Activated CD4-positive, alpha-beta memory T cell treated with anti-CD3 and anti-CD28 coated beads for 36 hours (primary cell): Measurements from ENCODE around the gene DLGAP4. TPM values are rescaled to one million over a fixed set of nuclear protein-coding genes. Genes with fewer than 3 reads are reported as not detected.

Experiments used
- CTCF ChIA-PET: fragments of 350-600 bp; sonication (Branson Sonifier 250); formaldehyde crosslinking; loops from one replicate; lab custom pipeline; 2021; ENCODE audit warnings: antibody characterized with exemption, inconsistent platforms; lab: Charles Lee
- POLR2A ChIA-PET: fragments of 350-600 bp; sonication (Branson Sonifier 250); formaldehyde crosslinking; loops from one replicate; lab custom pipeline; 2021; ENCODE audit warnings: antibody characterized with exemption; lab: Charles Lee
- DNase-seq: peaks from one replicate; pipeline ENCODE4 v3.0.0-alpha.2; 2020
- H3K27ac Mint-ChIP-seq: one replicate; pipeline ENCODE4 v1.8.0; 2021; ENCODE audit warnings: mixed read lengths
- H3K27me3 Mint-ChIP-seq: one replicate; pipeline ENCODE4 v1.8.0; 2021; ENCODE audit warnings: mixed read lengths
- H3K36me3 Mint-ChIP-seq: one replicate; pipeline ENCODE4 v1.8.0; 2021; ENCODE audit warnings: mixed read lengths
- H3K4me1 Mint-ChIP-seq: one replicate; pipeline ENCODE4 v1.8.0; 2021; ENCODE audit warnings: low read depth, mixed read lengths
- H3K4me3 Mint-ChIP-seq: one replicate; pipeline ENCODE4 v1.8.0; 2021; ENCODE audit warnings: mild to moderate bottlenecking, mixed read lengths
- H3K9me3 Mint-ChIP-seq: one replicate; pipeline ENCODE4 v1.8.0; 2021; ENCODE audit warnings: mixed read lengths
- intact Hi-C: fragments of 100-400 bp; cut with micrococcal nuclease; formaldehyde crosslinking; loops from one replicate; pipeline ENCODE4 v1.15.1; 2023
- total RNA-seq, 2 experiments: library from RNA; stranded (reverse); gene quantifications; one replicate each; pipeline ENCODE4 v1.2.3, GENCODE V29; 2021

Gene DLGAP4
- total RNA-seq, 2 experiments from 2014 or later: 18.5 to 18.8 TPM

DNA sequence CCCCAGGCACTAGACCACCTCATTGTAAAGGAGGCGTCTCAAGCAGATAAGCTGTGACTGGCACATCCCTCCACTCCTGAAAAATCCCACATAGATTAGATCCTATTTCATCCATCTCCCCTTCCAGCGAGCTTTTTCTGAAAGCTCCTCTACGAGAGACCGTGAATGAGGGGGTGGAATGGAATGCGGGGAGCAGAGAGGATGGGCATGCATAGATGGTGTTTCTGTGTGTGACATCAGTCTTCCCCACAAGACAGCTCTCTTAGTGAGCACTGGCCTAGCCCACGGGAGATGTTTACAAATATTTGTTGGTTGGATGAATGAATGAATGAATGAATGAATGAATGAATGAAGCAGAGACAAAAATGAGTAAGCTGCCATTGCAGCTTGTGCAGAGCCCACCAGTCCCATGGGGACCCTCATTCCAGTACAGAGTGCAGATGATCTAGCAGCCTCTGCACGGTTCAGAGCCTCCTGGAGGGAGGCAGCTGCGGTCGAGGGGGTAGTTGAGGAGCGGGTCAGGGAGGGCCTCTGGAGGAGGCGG is 98.4 kb downstream of the DLGAP4 start:
- CTCF ChIA-PET: interaction anchor here (0.7 kb wide), 1 partner anchor 15 kb away, joined by 3 read pairs; no protein-coding TSS in a partner anchor
- Mint-ChIP-seq H3K4me3 (no peak overlapping the region), H3K4me1 (peaks cover 2% of the 10 kb centered on the region), H3K27ac (no peak overlapping the region), H3K9me3 (no peaks in the 10 kb centered on the region), H3K36me3 (no peaks in the 10 kb centered on the region), H3K27me3 (peaks cover 19% of the 10 kb centered on the region)
- POLR2A ChIA-PET: no interaction called here
- intact Hi-C loops: no loop called here
- no peak for DNase-seq

DNA sequence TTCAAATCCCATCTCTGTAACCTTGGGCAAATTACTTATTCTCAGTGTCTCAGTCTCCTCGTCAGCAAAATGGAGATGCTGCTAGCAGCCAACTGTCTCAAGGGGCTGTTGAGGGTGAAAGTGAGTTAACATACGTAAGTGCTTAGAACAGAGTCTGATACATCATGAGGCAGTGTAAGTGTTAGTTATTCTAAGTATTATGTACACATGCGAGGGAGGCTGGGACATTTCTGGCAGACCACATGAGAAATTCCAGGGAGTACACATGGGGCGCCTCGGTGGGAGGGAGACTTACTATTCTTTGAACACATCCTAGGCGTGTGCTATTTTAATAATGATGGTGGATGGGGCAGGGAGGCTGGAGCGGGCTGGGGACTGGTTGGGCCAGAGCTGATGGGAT is 99.1 kb downstream of the DLGAP4 start:
- DNase-seq: no peak
- Mint-ChIP-seq H3K27me3 (peaks cover 18% of the 10 kb centered on the region), H3K4me1 (no peaks in the 10 kb centered on the region), H3K36me3 (no peaks in the 10 kb centered on the region), H3K27ac (no peak overlapping the region), H3K4me3 (no peak overlapping the region), H3K9me3 (no peaks in the 10 kb centered on the region)
- ChIA-PET CTCF (interaction anchor here (0.7 kb wide), 1 partner anchor 14 kb away, joined by 3 read pairs; no protein-coding TSS in a partner anchor), POLR2A (no interaction called here)
- intact Hi-C loops: no loop called here

DNA sequence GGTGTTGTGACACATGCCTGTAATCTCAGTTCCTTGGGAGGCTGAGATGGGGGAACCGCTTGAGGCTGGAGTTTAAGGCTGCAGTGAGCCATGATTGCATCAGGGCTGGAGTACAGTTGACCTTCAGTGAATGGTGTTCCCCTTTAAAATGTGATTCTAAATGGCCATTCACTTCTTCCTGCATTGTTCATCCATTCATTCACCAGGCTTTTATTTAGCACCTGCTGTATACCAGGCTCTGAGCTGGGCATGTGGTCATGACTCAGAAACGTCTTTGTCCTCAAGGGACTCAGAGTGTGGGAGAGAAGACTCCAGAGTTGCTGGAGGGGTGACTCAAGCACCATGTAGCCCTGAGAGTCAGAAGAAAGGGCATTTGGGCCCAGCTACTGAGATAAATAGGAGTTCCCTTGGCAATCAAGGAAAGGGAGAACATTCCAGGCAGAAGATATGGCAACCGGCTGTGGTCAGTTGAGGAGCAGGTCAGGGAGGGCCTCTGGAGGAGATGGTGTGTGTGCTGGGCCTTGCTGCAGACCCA is 101.1 kb downstream of the DLGAP4 start:
- Mint-ChIP-seq H3K9me3 (no peaks in the 10 kb centered on the region), H3K27ac (no peak overlapping the region), H3K27me3 (peaks cover 5% of the 10 kb centered on the region), H3K4me1 (no peaks in the 10 kb centered on the region), H3K4me3 (no peak overlapping the region), H3K36me3 (no peaks in the 10 kb centered on the region)
- intact Hi-C loops: no loop called here
- ChIA-PET CTCF (no interaction called here), POLR2A (no interaction called here)
- DNase-seq: no peak

DNA sequence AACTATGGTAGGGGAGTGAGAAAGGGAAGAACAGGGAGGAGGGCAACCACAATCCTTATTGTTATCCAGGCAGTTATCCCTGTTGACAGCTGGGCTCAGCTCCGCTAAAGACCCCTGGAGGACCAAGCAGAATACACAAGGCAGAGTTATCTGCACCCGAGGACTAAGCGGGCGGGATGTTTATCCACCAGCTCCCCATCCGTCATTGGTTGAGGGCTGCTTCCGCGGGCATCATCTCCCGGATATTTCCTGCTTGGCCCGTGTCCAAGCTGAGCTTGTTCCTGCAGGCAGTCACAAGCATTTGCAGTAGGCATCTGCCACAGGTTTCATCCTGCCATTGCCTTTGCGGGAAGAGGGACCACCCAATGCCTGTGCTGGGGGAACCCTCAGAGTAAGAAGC is 102.1 kb downstream of the DLGAP4 start:
- ChIA-PET CTCF (interaction anchor here (0.7 to 1.0 kb wide), 2 partner anchors 9 to 31 kb away, joined by 3 to 4 read pairs; no protein-coding TSS in a partner anchor), POLR2A (no interaction called here)
- Mint-ChIP-seq H3K9me3 (no peaks in the 10 kb centered on the region), H3K4me1 (no peaks in the 10 kb centered on the region), H3K4me3 (no peak overlapping the region), H3K27me3 (peaks cover 2% of the 10 kb centered on the region), H3K36me3 (no peaks in the 10 kb centered on the region), H3K27ac (no peak overlapping the region)
- no peak for DNase-seq
- intact Hi-C loops: no loop called here

DNA sequence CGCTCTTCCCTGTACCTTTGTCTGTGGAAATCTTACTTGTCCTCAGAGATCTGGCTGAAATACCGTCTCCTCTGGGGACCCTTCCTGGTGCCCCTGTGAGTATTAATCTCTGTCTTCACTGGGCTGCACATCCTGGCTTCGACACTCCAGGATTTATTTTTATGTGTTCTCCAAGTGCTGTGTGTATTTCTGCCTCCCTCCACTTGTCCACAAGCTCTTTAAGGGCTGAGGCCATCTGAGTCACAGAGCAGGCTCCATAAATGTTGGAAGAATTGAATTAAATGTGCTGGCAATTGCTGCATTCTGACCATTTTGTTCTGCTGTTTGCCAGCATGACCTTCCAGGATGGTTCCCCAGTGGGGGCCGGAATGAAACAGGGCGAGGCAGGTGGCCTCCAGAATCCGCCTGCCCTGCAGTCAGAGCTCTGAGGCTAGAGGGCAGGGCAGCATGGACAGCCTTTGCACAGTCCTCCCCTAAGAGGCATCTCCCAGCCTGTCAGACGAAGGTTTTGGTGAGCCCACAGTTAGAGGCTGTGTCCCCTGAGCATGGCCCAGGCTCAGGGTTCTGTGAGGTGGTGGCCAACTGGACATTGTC is 105.8 kb downstream of the DLGAP4 start:
- Mint-ChIP-seq H3K27ac (no peak overlapping the region), H3K9me3 (no peaks in the 10 kb centered on the region), H3K4me3 (no peak overlapping the region), H3K36me3 (no peaks in the 10 kb centered on the region), H3K27me3 (peaks cover 2% of the 10 kb centered on the region), H3K4me1 (no peaks in the 10 kb centered on the region)
- no peak for DNase-seq
- ChIA-PET POLR2A (no interaction called here), CTCF (interaction anchor here (1.4 kb wide), 1 partner anchor 13 kb away, joined by 3 read pairs; no protein-coding TSS in a partner anchor)
- intact Hi-C loops: no loop called here

DNA sequence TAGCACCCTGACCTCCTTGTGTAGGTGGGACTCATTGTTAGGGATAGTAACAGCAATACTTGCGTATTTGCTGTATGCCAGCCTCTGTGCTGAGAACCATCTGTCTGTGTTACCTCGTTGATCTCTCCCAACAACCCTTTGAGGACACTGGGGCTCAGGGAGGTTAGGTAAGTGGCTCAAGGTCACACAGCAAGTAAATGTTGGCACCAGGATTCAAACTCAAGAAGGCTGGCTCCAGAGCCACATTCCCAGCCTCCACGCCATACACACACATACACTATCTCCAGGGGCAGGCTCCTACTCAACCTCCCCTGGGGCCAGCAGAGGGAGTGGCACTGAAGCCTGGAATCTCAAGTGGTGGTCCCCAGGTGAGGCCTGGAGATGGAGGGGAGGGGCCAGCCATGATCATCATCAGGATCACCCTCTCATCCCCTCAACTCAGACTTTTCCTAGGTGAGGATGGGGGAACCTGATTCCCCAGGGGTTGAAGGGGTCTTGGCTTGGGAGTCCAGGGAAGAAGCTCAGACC is 109.4 kb downstream of the DLGAP4 start:
- H3K9me3 Mint-ChIP-seq: no peaks in the 10 kb centered on the region
- intact Hi-C loops: no loop called here
- no peak for DNase-seq
- H3K4me1 Mint-ChIP-seq: no peaks in the 10 kb centered on the region
- H3K4me3 Mint-ChIP-seq: no peak overlapping the region
- no peaks in the 10 kb centered on the region for H3K36me3 Mint-ChIP-seq
- peaks cover 7% of the 10 kb centered on the region for H3K27me3 Mint-ChIP-seq
- ChIA-PET POLR2A (no interaction called here), CTCF (no interaction called here)
- H3K27ac Mint-ChIP-seq: no peak overlapping the region

DNA sequence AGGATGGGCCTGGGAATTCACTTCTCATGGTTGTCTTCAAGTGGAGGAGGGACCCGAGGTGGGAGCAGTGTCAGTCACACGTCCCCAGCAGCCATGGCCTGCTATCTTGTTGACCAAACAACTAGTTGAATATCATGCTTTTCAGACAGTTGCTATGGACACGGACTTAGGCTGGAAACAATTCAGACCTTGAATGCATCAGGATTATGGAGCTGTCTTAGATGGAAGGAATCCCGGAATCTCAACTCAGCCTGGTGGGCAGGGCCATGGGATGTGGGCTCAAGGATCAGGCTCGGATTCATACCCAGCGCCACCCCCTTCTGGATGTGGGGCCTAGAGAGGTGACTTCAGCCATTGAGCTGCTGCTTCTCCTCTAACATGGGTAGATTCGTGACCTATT is 112.6 kb downstream of the DLGAP4 start:
- ChIA-PET POLR2A (no interaction called here), CTCF (interaction anchor here (0.7 kb wide), 1 partner anchor 34 kb away, joined by 6 read pairs; no protein-coding TSS in a partner anchor)
- H3K27me3 Mint-ChIP-seq: peaks cover 7% of the 10 kb centered on the region
- no peak overlapping the region for H3K27ac Mint-ChIP-seq
- DNase-seq: no peak
- no peaks in the 10 kb centered on the region for H3K4me1 Mint-ChIP-seq
- H3K36me3 Mint-ChIP-seq: no peaks in the 10 kb centered on the region
- no peak overlapping the region for H3K4me3 Mint-ChIP-seq
- H3K9me3 Mint-ChIP-seq: no peaks in the 10 kb centered on the region
- intact Hi-C loops: no loop called here

DNA sequence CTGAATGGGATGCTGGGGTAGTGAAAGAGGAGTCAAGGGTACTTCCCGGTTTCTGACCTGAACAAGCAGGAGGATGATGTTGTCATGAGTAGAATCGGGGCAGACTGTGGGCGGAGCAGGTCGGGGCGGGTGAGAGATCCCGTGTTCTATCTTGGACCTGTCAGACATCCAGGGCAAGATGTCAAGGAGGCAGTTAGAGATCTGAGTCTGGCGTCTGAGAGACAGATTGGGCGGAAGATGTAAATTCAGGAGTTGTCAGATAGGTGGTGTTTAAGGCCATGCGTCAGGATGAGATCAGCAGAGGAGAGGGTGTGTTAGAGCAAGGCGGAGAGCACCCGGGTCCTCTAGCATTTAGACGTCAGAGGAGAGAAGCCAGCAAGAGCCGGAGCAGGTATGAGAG is 115.5 kb downstream of the DLGAP4 start:
- POLR2A ChIA-PET: no interaction called here
- no peak for DNase-seq
- no peaks in the 10 kb centered on the region for H3K9me3 Mint-ChIP-seq
- no peak overlapping the region for H3K27ac Mint-ChIP-seq
- CTCF ChIA-PET: no interaction called here
- H3K4me1 Mint-ChIP-seq: no peaks in the 10 kb centered on the region
- H3K36me3 Mint-ChIP-seq: no peaks in the 10 kb centered on the region
- no peak overlapping the region for H3K4me3 Mint-ChIP-seq
- intact Hi-C loops: no loop called here
- peaks cover 10% of the 10 kb centered on the region for H3K27me3 Mint-ChIP-seq

DNA sequence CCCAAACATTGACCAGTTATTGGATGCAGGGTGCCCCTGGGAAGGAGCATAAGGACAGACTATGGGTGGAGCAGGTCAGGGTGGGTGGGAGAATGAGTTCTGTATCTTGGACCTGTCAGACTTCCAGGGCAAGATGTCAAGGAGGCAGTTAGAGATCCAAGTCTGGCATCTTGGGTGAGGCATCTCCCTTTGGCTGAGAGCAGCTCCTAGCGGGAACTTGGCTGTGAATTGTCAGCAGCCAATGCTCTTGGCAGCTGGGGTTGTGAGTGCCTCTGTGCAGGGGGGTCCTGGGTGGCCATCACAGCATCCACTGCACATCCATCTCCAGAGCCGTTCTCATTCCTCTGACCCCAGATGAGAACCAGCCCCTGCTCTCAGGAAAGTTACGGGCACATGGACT is 118.2 kb downstream of the DLGAP4 start:
- CTCF ChIA-PET: no interaction called here
- intact Hi-C loops: no loop called here

DNA sequence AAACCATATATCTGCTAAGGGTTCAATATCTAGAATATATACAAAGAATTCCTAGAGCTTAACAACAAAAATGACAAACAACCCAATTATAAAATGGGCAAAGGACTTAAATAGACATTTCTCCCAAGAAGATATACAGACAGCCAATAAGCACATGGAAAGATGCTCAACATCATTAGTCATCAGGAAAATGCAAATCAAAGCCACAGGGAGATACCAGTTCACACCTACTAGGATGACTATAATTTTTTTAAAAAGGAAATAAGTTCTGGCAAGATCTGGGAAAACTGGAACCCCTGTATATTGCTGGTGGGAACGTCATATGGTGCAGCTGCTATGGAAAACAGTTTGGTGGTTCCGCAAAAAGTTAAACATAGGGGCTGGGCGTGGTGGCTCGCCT is 119.0 kb downstream of the DLGAP4 start:
- no peak overlapping the region for H3K4me3 Mint-ChIP-seq
- intact Hi-C loops: no loop called here
- H3K4me1 Mint-ChIP-seq: no peaks in the 10 kb centered on the region
- no peak for DNase-seq
- CTCF ChIA-PET: no interaction called here
- H3K27ac Mint-ChIP-seq: no peak overlapping the region
- H3K36me3 Mint-ChIP-seq: no peaks in the 10 kb centered on the region
- peaks cover 4% of the 10 kb centered on the region for H3K27me3 Mint-ChIP-seq
- no peaks in the 10 kb centered on the region for H3K9me3 Mint-ChIP-seq
- POLR2A ChIA-PET: no interaction called here

More for the DNA sequence above, 118.2 kb downstream of the DLGAP4 start:
- Mint-ChIP-seq H3K4me3 (no peak overlapping the region), H3K4me1 (no peaks in the 10 kb centered on the region), H3K9me3 (no peaks in the 10 kb centered on the region), H3K27ac (no peak overlapping the region), H3K27me3 (peaks cover 7% of the 10 kb centered on the region), H3K36me3 (no peaks in the 10 kb centered on the region)
- POLR2A ChIA-PET: no interaction called here
- no peak for DNase-seq

DNA sequence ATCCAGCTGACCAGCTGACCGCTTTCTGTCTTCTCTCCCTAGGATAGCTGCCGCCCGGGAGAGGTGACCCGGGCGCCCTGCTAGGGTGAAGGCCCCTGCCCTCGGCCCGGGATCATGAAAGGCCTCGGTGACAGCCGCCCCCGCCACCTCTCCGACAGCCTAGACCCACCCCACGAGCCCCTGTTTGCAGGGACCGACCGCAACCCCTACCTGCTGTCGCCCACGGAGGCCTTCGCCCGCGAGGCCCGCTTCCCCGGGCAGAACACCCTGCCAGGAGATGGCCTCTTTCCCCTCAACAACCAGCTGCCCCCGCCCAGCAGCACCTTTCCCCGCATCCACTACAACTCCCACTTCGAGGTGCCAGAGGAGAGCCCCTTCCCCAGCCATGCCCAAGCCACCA is 125.5 kb downstream of the DLGAP4 start:
- CTCF ChIA-PET: no interaction called here
- intact Hi-C loops: no loop called here
- DNase-seq: no peak
- Mint-ChIP-seq H3K4me1 (no peaks in the 10 kb centered on the region), H3K36me3 (no peaks in the 10 kb centered on the region), H3K27me3 (peaks cover under 1% of the 10 kb centered on the region), H3K27ac (no peak overlapping the region), H3K4me3 (no peak overlapping the region), H3K9me3 (no peaks in the 10 kb centered on the region)
- POLR2A ChIA-PET: no interaction called here

DNA sequence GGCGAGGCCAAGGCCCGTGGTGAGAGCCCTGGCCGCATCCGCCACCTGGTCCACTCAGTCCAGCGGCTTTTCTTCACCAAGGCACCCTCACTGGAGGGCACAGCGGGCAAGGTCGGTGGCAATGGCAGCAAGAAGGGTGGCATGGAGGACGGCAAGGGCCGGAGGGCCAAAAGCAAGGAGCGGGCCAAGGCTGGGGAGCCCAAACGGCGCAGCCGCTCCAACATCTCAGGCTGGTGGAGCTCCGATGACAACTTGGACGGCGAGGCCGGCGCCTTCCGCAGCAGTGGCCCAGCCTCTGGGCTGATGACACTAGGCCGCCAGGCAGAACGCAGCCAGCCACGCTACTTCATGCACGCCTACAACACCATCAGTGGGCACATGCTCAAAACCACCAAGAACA is 126.0 kb downstream of the DLGAP4 start:
- no peak for DNase-seq
- Mint-ChIP-seq H3K4me1 (peaks cover 2% of the 10 kb centered on the region), H3K27me3 (peaks cover 1% of the 10 kb centered on the region), H3K9me3 (no peaks in the 10 kb centered on the region), H3K36me3 (no peaks in the 10 kb centered on the region), H3K27ac (no peak overlapping the region), H3K4me3 (no peak overlapping the region)
- intact Hi-C loops: no loop called here
- ChIA-PET POLR2A (no interaction called here), CTCF (no interaction called here)
